Peyer's patch (tissue), 4 donors: ENCODE measurements around the gene HHIPL1.

Experiments used
- CTCF ChIP-seq, 6 experiments: fragments of 450-650 bp in 4 of 6; fragments of 200-600 bp in 2 of 6; sonication (generic) in 1 of 6; IDR thresholded peaks; one replicate each; pipeline ENCODE4 v1.5.1; 2017 to 2019; ENCODE audit warnings: antibody characterized with exemption in 6 of 6, mild to moderate bottlenecking in 3 of 6, moderate library complexity in 1 of 6
- POLR2A ChIP-seq, 2 donors: fragments of 450-650 bp; IDR thresholded peaks; one replicate each; pipeline ENCODE4 v1.5.1; 2017; ENCODE audit warnings: antibody characterized with exemption in 2 of 2, mild to moderate bottlenecking in 2 of 2, moderate library complexity in 2 of 2

GRCh38 chr14:99668307-99669295 lies 23.7 kb downstream of the HHIPL1 start:
- TF ChIP-seq CTCF (IDR thresholded peaks at IDR 0.05): no peak
- no peak for TF ChIP-seq POLR2A (IDR thresholded peaks at IDR 0.05)
